LNCAP (cell line): ENCODE data around the gene CDH4.

ENCODE experiments used
- TF ChIP-seq, protein P1 (sequence below): fragments of 450-650 bp; IDR thresholded peaks from 2 replicates; pipeline ENCODE4 v1.5.1; 2017; ENCODE audit warnings: mild to moderate bottlenecking

Gene CDH4

DNA sequence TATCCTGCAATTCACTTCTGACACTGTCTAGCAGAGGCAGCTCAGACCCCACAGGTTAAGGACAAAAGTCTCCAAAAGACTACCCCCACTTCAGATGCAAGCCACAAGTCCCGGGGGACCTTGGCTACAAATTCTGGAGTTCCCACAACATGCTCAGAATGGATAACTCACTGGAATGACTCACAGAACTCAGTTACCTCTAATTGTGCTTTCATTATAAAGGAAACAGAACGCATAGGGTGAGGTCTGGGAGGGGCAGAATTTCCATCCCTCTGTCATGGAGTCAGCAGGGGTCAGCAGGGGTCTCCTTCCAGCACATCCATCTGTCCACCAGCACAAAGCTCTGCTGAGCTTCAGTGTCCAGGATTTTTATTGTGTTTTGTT, 184.2 kb downstream of the CDH4 start:
- TF ChIP-seq, protein P1, sequence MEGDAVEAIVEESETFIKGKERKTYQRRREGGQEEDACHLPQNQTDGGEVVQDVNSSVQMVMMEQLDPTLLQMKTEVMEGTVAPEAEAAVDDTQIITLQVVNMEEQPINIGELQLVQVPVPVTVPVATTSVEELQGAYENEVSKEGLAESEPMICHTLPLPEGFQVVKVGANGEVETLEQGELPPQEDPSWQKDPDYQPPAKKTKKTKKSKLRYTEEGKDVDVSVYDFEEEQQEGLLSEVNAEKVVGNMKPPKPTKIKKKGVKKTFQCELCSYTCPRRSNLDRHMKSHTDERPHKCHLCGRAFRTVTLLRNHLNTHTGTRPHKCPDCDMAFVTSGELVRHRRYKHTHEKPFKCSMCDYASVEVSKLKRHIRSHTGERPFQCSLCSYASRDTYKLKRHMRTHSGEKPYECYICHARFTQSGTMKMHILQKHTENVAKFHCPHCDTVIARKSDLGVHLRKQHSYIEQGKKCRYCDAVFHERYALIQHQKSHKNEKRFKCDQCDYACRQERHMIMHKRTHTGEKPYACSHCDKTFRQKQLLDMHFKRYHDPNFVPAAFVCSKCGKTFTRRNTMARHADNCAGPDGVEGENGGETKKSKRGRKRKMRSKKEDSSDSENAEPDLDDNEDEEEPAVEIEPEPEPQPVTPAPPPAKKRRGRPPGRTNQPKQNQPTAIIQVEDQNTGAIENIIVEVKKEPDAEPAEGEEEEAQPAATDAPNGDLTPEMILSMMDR = no peak

DNA sequence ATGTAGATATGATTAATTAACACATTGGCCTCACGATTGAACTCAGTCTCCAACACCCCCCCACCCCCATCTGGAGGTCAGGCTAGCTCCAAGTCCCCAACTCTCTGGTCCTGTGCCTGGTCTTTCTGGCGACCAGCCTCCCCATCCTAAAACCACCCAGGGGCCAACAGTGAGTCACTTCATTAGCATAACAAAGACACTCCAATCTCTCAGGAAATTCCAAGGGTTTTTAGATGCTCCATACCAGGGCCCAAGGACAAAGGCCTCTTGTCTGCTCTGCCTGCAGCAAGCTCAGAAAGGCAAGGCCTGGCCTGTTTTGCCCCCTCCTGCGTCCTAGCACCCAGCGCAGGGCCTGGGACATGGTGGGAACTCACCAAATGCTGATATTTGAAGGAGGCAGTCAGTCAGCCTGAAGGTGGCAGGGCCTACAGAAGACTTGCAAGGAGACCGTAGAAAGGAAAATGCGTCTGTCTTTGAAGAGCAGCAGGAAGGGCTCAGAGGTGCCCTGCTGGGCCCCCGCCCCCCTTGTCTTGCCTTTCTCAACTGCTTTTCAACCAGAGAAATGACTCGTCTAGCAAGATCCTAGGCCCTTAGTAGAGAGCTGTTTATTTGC, 184.7 kb downstream of the CDH4 start:
- TF ChIP-seq, protein P1 = no peak

DNA sequence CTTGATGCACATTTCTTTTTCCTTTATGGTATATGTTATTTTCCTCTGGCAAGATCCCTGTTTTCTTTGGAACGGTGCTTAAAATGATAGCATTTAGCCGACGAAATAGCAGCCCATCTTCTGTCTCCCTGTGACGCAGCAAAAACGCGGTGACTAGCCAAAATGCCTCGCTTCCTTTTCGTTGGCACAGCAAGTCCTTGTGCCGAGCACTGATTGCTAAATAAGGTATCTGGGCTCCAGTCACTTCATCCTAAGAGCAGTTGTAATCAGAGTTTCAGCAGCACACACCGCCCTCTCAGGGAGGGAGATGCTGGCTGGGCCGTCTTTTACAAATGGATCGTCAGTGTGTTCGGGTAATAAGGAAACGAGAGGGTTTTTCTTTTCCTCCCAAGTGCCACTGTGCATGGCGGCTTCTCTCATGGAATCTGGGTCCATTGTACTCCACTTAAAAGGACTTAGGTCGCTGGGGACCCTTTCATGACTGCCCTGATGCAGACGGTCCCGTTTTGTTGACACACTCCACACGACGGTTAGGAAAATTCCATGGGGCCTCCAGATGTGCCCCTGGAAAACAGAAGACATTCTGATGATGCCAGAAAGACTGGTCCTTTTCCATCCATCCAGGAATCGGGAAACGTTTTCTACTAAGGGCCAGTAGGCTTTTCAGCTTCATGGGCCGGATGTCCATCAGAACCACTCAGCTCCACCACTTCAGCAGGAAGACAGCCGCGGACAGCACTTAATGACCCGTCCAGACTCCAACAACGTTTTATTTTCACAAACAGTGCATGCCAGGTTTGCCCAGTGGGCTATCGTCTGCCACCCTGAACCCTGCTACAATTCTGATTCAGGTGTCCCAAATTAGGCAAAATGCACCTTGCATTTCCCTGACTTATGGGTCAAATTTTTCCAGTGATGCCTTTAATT, 185.5 kb downstream of the CDH4 start:
- TF ChIP-seq, protein P1 = no peak

DNA sequence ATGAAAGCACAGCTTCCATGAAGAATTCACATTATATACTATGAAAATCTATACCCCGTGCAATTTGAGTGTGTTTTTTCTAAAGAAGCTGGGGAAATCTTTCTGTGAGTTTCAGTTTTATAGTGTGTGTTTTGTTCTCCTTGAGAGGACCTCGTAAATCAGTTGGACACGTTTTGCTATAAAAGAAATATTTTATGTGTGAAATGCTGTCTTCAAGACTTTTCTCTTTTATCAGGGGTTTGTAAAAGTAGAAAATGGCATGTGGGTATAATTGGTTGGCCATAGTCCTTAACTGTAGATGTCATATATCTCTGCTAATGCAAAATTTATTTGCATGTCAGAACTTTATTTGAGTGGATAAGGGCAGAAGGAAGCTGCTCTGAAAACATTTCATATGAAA, 186.2 kb downstream of the CDH4 start:
- TF ChIP-seq, protein P1 = no peak

DNA sequence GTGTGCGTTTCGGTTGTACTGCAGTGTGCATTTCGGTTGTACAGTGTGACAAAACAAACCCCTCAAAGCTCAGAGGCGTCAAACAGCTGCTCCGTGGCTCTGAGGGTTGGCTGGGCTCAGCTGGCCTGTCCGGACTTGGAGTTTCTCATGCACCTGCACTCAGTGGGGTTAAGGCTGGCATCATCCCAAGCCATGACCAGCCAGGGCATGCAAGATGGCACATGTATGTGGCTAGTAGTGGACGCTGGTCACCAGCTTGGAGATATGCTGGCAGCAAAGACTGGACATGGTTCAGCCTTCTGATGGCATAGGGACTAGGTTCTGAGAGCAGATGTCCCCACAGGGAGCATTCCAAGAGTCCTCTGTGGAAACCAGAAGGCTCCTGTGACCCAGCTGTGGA, 187.2 kb downstream of the CDH4 start:
- TF ChIP-seq, protein P1 = no peak

DNA sequence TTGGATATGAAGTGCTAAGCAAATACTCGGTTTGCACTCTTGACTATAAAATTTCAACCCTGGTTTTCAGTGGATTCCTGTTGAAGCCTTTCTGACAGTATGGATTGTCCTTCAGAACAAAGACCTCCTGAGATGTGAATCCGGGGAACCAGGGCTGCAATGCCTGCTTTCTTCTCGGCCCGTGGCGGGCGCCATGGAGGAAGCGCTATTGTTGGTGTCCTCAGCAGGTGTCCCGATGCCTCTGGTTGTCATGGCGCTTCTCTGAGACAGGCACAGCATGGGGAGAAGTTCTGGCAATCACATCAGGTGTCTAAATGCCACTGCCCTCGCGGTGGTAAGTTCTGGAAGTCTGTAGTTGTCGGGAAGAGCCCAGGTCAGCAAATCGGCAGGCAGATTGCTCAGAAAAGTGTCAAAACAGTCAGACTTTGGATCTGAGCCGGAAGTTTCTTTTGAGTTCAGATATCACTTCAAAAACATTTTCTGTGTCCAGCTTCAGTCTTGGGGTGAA, 188.5 kb downstream of the CDH4 start:
- TF ChIP-seq, protein P1 = no peak

DNA sequence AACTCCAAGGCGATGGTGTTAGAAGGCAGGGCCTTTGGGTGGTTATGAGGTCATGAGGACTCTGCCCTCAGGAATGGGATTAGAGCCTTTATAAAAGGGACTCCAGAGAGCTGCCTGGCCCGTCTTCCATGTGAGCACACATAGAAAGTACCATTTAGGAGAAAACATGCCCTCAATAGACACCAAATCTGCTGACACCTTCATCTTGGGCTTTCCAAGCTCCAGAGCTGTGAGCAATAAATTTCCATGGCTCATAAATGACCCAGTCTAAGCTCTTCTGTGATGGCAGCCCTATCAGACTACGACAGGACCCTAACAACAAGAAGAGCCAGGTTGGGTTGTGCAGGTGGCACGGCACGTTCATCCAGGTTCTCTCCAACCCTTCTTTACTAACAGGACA, 189.5 kb downstream of the CDH4 start:
- TF ChIP-seq, protein P1 = no peak
